A673 (cell line): Measurements from ENCODE around the gene CFAP46. TPM values are rescaled to one million over a fixed set of nuclear protein-coding genes. Genes with fewer than 3 reads are reported as not detected.
"Not testable (repeated sequence)": the region's sequence is repeated elsewhere in the genome, so short reads cannot be mapped to it uniquely, and the experiment has no call there.

Source experiments
- BruUV-seq: library from RNA; stranded (reverse); fragments of 400-500 nt; replicated peaks from 2 replicates; lab custom pipeline; 2021; lab: Mats Ljungman, UMichigan
- CTCF ChIA-PET: fragments of 300-600 bp; sonication (Branson Sonifier 250); formaldehyde crosslinking; loops from one replicate; lab custom pipeline; 2022; ENCODE audit warnings: antibody characterized with exemption; lab: Charles Lee
- POLR2A ChIA-PET: fragments of 300-600 bp; sonication (Branson Sonifier 250); formaldehyde crosslinking; loops from one replicate; lab custom pipeline; 2022; ENCODE audit warnings: antibody characterized with exemption; ENCODE audit not compliant: low non-redundant PET; lab: Charles Lee
- DNase-seq: peaks from one replicate; pipeline ENCODE4 v3.0.0-alpha.2; 2015; ENCODE audit warnings: low spot score
- H3K27ac ChIP-seq: fragments of 200-600 bp; sonication (generic); 2 replicates; pipeline ENCODE4 v1.5.1; 2016; ENCODE audit warnings: mixed run types, low read depth, mild to moderate bottlenecking, mixed read lengths, antibody characterized with exemption, low read length; ENCODE audit not compliant: poor library complexity, severe bottlenecking
- H3K27me3 ChIP-seq: fragments of 200-600 bp; sonication (generic); replicated peaks from 2 replicates; pipeline ENCODE4 v1.6.1; 2017; ENCODE audit warnings: mixed run types, low read depth, mild to moderate bottlenecking, mixed read lengths, antibody characterized with exemption, low read length; ENCODE audit not compliant: insufficient read depth, poor library complexity
- H3K36me3 ChIP-seq: fragments of 200-600 bp; sonication (generic); 2 replicates; pipeline ENCODE4 v1.6.1; 2016; ENCODE audit warnings: mixed run types, mild to moderate bottlenecking, mixed read lengths, antibody characterized with exemption, low read length; ENCODE audit not compliant: insufficient read depth, poor library complexity, severe bottlenecking
- H3K4me1 ChIP-seq: fragments of 200-600 bp; sonication (generic); 2 replicates; pipeline ENCODE4 v1.6.1; 2017; ENCODE audit warnings: mixed run types, mild to moderate bottlenecking, mixed read lengths, antibody characterized with exemption, low read length; ENCODE audit not compliant: insufficient read depth, poor library complexity, severe bottlenecking
- H3K4me3 ChIP-seq: fragments of 200-600 bp; sonication (generic); 2 replicates; pipeline ENCODE4 v1.5.1; 2016; ENCODE audit warnings: low read depth, mixed run types, mild to moderate bottlenecking, mixed read lengths, low read length; ENCODE audit not compliant: poor library complexity, severe bottlenecking
- H3K9me3 ChIP-seq: fragments of 200-600 bp; sonication (generic); 2 replicates; pipeline ENCODE4 v1.6.1; 2016; ENCODE audit warnings: mixed run types, low read depth, mild to moderate bottlenecking, mixed read lengths, antibody characterized with exemption, low read length; ENCODE audit not compliant: poor library complexity, severe bottlenecking
- CTCF ChIP-seq: fragments of 300-800, 200-600 bp; sonication (generic); conservative IDR thresholded peaks from 2 replicates; pipeline ENCODE4 v1.5.1; 2017; ENCODE audit warnings: low read depth, mild to moderate bottlenecking, antibody characterized with exemption, low read length, moderate library complexity, mixed read lengths
- EZH2 ChIP-seq: fragments of 200-600 bp; sonication (generic); IDR thresholded peaks from 2 replicates; pipeline ENCODE4 v1.6.1; 2017; ENCODE audit warnings: borderline replicate concordance, low read depth, mild to moderate bottlenecking, mixed read lengths, antibody characterized with exemption, low read length; ENCODE audit not compliant: poor library complexity, severe bottlenecking
- intact Hi-C: fragments of 100-400 bp; cut with micrococcal nuclease; formaldehyde crosslinking; loops from one replicate; pipeline ENCODE4 v1.10.0; 2022; ENCODE audit not compliant: unreplicated experiment
- total RNA-seq: library from RNA; stranded (reverse); gene quantifications from 2 replicates; pipeline ENCODE4 v1.2.3, GENCODE V29; 2021

The CFAP46 gene
- total RNA-seq, 1 experiment from 2014 or later = 1.9 TPM

DNA sequence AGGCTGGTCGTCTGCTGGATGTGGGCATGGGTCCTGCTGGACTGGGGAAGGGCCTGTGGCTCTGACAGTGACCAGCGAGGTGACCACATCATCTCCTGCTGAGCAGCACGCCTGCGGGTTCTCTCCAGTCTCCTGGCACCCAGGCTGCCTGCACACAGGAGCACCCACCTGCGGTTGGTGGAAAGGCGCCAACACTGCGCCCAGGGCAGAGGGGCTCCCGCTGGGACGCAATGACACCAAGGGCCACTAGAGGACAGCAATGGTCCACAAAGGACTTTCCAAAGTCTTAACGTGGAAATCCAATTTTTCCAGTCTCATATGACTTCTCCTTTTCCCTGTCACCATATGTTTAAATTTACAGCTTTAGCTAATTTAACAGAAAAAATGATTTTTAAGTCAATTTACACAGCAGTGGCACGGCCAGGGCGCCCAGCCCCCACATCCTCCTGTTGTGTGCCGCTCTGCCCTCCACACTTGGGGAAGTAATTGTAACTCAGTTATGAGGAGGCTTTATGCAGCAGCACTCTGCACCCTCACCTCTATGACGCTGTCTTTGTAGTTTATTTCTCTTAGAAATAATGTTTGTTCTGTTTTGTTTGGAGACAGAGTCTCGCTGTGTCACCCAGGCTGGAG lies 38.1 kb downstream of the CFAP46 start:
- BruUV-seq = no TSS peak
- peak; percentile 88 for TF ChIP-seq CTCF
- TF ChIP-seq EZH2 = no peak
- no peak overlapping the region for H3K27ac ChIP-seq
- no peaks in the 10 kb centered on the region for H3K4me1 ChIP-seq
- H3K36me3 ChIP-seq = no peaks in the 10 kb centered on the region
- no peak overlapping the region for H3K4me3 ChIP-seq
- intact Hi-C loops = loop anchor here (5.0 kb wide), 1 partner anchor 218 kb away; no protein-coding TSS in a partner anchor
- H3K27me3 ChIP-seq = peaks cover 3% of the 10 kb centered on the region
- ChIA-PET POLR2A (no interaction called here), CTCF (no interaction called here)
- H3K9me3 ChIP-seq = no peaks in the 10 kb centered on the region
- DNase-seq = peak; percentile 64

DNA sequence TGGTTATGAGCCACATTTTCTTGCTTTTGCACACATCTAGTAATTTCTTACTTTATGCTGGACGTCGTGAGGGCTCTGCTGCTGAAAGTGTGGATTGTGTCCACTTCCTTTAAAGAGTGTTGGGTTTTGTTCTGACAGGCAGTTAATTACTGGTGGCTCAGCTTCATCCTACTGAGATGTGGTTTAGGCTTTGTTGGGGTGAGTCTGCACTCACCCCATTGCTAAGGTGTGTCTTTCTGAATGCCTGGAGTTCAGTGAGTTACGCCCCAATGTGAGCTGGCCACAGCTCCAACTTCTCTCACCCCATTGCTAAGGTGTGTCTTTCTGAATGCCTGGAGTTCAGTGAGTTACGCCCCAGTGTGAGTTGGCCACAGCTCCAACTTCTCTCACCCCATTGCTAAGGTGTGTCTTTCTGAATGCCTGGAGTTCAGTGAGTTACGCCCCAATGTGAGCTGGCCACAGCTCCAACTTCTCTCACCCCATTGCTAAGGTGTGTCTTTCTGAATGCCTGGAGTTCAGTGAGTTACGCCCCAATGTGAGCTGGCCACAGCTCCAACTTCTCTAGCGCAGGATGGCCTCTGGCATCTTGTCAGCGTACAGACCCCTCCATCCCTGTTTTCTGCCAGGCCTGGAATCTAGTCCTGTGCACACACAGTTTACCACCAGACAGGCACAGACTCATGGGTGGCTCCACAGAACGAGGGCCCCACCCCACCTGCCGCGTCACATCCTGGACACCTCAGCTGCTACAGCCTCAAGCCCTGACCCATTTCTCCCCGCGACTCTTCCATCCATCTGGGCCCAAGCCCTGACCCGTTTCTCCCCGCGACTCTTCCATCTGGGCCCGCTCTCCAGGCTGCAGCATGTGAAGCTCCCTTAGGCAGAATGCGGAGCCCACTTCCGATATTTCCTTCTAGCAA lies 39.5 kb downstream of the CFAP46 start:
- H3K9me3 ChIP-seq, DNase-seq, H3K27ac ChIP-seq, POLR2A ChIA-PET, H3K4me1 ChIP-seq, CTCF ChIA-PET, H3K27me3 ChIP-seq, BruUV-seq, H3K4me3 ChIP-seq, H3K36me3 ChIP-seq: not testable (repeated sequence)
- intact Hi-C loops = loop anchor here (5.0 kb wide), 1 partner anchor 219 kb away; no protein-coding TSS in a partner anchor

GRCh38 chr10:132901351-132901750 lies 41.0 kb downstream of the CFAP46 start:
- intact Hi-C loops = loop anchor here (5.0 kb wide), 1 partner anchor 221 kb away; no protein-coding TSS in a partner anchor
- Histone ChIP-seq H3K36me3 (no peaks in the 10 kb centered on the region), H3K27me3 (peaks cover 16% of the 10 kb centered on the region), H3K4me3 (no peak overlapping the region), H3K27ac (no peak overlapping the region), H3K9me3 (no peaks in the 10 kb centered on the region), H3K4me1 (no peaks in the 10 kb centered on the region)
- no peak for DNase-seq
- CTCF ChIA-PET = no interaction called here
- no TSS peak for BruUV-seq
- TF ChIP-seq EZH2 (no peak), CTCF (no peak)
- POLR2A ChIA-PET = no interaction called here
